Fibroblast of skin of left biceps (primary cell): ENCODE results near the gene LYRM4.

Experiments
- DNase-seq, 2 experiments: peaks; one replicate each; pipeline ENCODE4 v3.0.0-alpha.2; 2013; ENCODE audit warnings: low read depth in 2 of 2

The LYRM4 gene

GRCh38 chr6:5246141-5247097 is 14.3 kb downstream of the LYRM4 start:
- DNase-seq = no peak

- no peak for DNase-seq
These were observed 17.7 kb downstream of the LYRM4 start for GRCh38 chr6:5243069-5243468.

GRCh38 chr6:5241252-5241651 is 19.5 kb downstream of the LYRM4 start:
- no peak for DNase-seq

- no peak for DNase-seq
These were observed 22.4 kb downstream of the LYRM4 start for GRCh38 chr6:5238336-5238735.

GRCh38 chr6:5237805-5238204 is 22.9 kb downstream of the LYRM4 start:
- DNase-seq = no peak

- DNase-seq = no peak
These were observed 24.9 kb downstream of the LYRM4 start for GRCh38 chr6:5235830-5236229.

- no peak for DNase-seq
These were observed 25.9 kb downstream of the LYRM4 start for GRCh38 chr6:5234874-5235273.

- DNase-seq = no peak
These were observed 29.5 kb downstream of the LYRM4 start for GRCh38 chr6:5231289-5231688.

GRCh38 chr6:5230081-5230480 is 30.7 kb downstream of the LYRM4 start:
- DNase-seq = no peak

GRCh38 chr6:5229356-5229755 is 31.4 kb downstream of the LYRM4 start:
- DNase-seq = no peak

GRCh38 chr6:5223309-5223708 is 37.4 kb downstream of the LYRM4 start:
- DNase-seq = no peak

- DNase-seq = no peak
These were observed 40.3 kb downstream of the LYRM4 start for GRCh38 chr6:5220443-5220842.

- no peak for DNase-seq
These were observed 41.6 kb downstream of the LYRM4 start for GRCh38 chr6:5219011-5219691.

GRCh38 chr6:5217356-5217755 is 43.4 kb downstream of the LYRM4 start:
- DNase-seq = no peak

- DNase-seq = no peak
These were observed 45.0 kb downstream of the LYRM4 start for GRCh38 chr6:5215799-5216198.

- DNase-seq = no peak
These were observed 45.6 kb downstream of the LYRM4 start for GRCh38 chr6:5215159-5215558.

- peak in 1 of 2 experiments; percentile 38 for DNase-seq
These were observed 46.1 kb downstream of the LYRM4 start for GRCh38 chr6:5214570-5215052.

- DNase-seq = no peak
These were observed 46.9 kb downstream of the LYRM4 start for GRCh38 chr6:5213836-5214235.

GRCh38 chr6:5211492-5211891 is 49.3 kb downstream of the LYRM4 start:
- DNase-seq = no peak

GRCh38 chr6:5208471-5208971 is 52.2 kb downstream of the LYRM4 start:
- peak; percentile 63 to 64 for DNase-seq

GRCh38 chr6:5208057-5208456 is 52.7 kb downstream of the LYRM4 start:
- peak; percentile 77 to 78 for DNase-seq

- no peak for DNase-seq
These were observed 53.7 kb downstream of the LYRM4 start for GRCh38 chr6:5206920-5207561.
